Measurements from ENCODE around the gene MYH7B.

The MYH7B gene

DNA sequence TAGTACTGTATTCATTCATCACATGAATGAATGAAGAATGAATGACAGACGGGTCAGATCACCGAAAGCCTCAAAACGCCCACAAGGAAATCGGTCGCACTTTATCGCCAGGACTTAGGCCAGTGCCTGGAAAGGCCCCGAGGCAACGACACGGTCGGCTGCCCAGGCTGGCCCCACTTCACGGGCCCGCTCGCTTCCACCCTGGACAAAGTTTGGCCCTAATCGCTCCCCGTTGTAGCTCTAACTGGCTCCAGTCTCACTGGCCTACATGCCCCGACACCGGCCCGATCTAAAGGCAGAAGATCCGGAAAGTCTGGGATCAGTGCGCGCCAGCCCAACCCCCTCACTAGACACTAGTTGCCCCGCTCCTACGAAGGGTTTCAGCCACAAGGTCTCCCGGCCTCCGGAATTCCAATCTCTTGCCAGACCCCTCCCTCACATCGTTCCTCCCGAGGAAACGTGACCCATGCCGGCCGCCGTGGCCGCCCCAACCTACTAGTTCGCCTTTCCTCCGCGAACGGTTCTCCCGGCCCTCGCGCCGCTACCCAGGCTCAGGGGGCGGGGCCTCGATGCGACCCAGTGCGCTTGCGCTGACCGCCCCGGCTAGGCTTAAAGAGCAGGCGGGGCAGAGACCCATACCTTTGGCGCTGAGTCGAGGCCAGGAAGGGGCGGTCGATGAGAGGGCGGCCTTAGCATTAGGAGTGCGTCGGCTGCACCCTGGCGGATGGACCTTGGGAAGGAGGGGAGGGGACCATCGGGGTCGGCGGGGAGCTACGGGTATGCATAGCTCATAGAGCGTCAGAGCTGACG lies at the start of gene MYH7B, which contains the start of gene GSS:
MYH7B (plus strand) TSS at position 638 of the 810 bp plus-strand sequence. CDS start 22,138 bp downstream, outside the sequence.
GSS (minus strand) TSS at position 576 of the 810 bp plus-strand sequence. CDS start 3,954 bp downstream, outside the sequence.
- peak; percentile 92 for DNase-seq (ENCODE audit: low spot score)

DNA sequence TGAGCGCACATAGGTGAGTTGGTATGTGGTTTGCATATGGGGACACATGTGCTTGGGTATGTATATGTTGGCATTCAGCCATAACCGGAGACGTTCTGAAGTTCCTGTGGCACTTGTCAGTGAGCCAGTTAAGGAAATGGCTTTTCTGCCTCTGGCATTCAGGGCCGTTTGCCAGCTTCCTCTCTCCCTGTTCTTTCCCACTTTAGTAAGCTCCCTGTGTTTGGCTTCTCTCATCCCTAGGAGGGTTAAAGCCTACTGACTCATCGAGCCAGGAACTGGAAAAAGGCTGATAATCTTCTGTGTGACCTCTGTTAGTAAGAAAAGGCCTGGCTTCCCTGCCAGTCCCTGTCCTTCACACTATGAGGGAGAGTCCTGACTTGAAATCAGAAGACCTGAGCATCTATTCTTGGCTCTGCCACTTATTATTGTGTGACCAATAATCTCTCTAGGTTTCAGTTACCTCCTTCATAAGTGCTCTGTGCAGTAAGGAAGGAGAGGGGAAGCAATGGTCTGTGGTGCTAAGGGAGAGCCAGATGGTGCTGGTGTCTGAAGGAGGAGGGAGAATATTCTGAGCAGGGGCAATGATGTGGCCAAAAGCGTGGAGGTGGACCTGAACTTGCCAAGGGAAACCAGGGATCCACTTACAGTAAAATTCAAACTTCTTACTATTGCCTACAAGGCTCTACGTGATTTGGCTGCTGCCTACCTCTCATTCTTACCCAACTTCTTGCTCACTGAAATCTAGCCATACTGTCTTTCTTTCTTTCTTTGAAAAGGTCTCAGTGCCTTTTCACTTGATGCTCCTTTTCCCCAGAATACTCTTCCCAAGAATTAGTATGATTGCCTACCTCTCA lies 47.8 kb upstream of the MYH7B start:
- no peak for DNase-seq (ENCODE audit: low spot score)

DNA sequence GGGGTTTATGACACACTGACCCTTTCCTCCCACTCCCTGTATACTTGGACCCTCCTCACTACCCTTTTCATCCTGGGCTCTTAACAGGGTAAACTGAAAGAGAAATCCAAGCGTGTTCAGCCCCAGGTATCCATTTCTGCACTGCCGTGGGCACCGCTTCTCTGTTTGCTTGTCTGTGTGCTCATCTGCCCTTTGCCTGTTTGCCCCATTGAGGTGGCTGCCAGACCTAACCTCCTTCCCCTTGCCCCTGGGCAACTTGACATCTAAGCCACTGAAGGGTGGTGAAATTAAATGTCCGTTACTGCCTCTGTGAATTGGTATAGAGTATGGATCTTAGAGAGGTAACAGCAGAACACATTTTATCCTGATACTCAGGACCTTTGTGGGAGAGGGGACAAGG lies 40.5 kb upstream of the MYH7B start:
- no peak for DNase-seq (ENCODE audit: low spot score)

DNA sequence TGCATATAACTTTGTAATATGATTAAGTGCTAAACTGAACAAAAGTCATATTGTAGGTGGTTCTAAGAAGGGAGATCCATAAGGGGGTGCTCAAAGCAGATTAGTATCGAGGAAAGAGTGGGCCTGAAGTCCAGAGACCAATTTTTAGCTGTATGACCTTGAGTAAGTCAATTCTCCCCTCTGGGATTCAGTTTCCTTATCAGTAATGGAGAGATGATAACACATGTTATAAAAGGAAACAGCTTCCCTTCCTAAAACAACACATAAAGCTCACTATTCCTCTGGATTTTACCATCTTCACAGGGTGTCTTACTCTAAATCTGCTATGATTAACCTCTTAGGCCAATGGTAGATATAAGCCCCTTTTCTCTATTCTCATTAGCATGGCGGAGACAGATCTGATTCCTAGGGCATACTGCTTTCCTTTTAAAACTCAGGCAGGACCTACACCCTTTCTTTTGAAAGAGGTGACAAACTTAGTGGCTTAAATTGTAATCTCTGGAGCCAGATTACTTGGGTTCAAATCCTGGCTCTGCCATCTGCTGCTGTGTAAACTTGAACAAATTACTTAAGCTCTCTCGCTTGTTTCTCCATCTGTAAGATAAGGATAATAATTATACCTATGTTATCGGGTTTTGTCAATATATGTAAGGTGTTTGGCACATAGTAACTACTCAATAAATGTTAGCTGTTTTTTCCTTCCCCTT lies 39.8 kb upstream of the MYH7B start:
- no peak for DNase-seq (ENCODE audit: low spot score)

DNA sequence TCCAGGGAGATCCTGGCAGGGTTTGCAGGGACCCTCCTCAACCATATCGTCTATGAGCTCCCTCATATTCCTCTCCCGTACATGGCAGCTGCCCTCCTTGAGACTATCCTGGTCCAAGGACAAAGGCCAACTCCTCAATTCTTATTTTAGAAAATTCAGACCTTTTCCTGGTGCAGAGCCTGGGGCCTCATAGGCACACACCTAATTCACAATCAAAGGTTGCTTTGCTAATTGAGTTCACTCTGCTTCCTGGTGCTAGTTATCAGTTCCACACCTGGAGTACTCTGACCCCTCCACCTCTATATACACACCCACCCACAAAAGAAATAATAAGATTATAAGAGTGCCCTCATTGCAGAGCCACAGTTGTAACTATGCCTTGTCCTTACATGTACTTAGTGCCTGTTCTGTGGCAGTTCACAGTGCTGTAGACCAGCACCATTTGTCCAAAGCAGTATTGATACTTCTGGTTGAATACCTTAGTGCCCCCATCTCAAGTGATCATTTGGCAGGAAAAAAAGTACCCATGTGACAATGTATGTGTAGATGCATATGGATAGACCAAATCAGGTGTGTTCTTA lies 38.8 kb upstream of the MYH7B start:
- no peak for DNase-seq (ENCODE audit: low spot score)

DNA sequence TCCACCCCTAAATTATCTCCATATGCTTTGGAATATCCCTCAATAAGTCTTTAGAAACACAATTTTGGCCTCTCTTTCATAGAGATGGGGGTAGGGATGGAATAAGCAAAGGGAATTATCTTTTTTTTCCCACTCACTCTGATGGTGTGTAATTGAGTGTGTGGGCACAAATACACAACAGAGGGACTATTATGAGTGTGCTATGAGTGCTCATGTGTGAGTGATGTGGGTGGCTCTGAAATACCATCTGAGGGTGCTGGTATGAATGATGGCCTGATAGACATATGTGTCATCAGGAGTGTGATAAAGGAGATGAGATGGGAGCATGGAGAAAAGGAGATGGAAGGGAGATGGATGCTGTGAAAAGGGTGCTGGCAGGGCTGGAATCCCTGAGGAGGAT lies 35.6 kb upstream of the MYH7B start:
- DNase-seq (ENCODE audit: low spot score) = no peak

DNA sequence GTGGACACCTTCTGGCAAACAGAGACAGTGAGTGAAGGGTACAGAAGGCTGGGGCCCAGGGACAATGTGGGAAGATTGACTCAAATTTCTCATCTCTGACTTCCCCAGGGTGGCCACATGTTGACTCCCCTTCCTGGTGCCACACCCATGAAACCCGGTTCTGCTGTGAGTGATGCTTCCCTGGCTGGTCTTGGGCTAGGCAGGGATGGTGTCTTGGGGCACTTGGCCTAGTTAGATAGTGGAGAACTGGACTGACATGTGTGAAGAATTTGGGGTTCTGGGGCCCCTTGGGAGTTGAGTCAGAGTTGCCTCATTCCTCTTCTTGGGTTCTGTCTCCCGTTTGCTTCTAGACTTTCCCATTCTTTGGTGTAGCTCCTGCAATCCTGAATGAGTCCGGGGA lies 34.2 kb upstream of the MYH7B start:
- no peak for DNase-seq (ENCODE audit: low spot score)

DNA sequence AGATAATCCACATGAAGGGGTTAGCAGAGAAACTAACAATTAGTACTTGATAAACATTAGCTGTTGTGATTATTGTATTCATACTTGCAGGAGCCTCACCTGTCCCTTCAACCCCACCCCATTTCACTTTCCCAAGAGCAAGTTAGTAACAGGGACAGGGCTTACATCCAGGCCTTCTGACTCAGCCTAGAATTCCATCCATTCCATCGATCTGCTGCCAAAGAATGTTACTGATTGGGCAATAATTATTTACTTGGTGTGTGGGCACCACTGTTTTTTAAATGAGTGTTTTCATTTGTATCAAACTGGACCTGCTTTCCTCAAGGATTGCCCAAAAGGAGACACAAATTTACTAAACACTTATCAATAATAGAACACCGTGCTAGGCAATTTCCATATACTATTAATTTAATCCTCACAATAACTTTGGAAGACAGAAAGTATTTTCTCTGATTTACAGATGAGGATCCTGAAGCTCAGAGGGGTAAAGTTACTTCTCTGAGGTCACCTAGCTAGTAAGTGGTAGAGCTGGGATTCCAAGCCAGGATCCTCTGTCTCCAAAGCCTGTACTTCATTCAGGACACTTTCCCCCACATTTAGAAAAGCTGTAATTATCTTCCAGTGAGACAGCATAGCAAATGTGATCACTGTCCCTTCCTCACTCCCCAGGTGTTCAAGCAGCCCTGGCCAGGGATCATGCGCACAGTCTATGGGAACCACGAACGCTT lies 32.9 kb upstream of the MYH7B start:
- DNase-seq (ENCODE audit: low spot score) = no peak

DNA sequence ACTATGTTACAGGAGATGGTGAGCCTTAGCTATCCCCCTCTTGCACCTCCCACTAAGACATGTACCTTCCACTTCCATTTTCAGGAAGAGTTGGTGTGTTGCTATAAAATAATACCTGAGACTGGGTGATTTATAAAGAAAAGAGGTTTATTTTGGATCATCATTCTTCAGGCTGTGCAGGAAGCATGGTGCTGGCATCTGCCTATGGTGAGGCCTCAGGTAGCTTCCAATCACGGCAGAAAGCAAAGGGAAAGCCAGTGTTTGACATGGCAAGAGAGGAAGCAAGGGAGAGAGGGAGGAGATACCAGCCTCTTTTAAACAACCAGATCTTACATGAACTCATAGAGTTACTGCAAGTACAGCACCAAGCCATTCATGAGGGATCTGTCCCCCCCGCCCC lies 32.3 kb upstream of the MYH7B start:
- no peak for DNase-seq (ENCODE audit: low spot score)

DNA sequence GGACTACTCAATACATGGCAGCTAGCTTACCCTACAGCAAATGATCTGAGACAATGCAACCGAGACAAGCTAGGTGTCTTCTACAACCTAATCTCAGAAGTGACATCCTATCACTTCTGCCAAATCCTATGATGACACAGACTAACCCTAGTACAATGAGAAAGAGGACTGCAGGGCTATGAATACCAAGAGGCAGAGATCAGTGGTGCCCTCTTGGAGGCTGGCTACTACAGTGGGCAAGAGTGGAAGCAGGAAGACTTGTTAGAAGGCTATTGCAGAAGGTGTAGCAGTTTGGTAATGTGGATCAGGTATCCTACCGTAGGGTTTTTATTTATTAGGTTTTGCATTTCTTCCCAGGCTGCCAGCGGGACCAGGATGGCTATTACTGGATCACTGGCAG lies 30.3 kb upstream of the MYH7B start:
- DNase-seq (ENCODE audit: low spot score) = no peak

DNA sequence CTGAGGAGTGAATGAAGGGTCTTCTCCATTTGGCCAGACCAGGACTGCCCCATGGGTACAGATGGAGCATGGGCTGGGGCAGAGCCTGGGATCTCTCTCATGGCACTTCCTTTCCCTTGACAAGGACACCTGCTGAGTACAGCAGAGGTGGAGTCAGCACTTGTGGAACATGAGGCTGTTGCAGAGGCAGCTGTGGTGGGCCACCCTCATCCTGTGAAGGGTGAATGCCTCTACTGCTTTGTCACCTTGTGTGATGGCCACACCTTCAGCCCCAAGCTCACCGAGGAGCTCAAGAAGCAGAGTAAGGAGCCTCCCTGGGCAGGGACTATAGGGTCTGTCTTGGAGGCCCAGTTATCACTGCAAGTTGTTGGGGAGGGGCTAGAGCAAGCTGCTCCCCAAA lies 29.7 kb upstream of the MYH7B start:
- DNase-seq (ENCODE audit: low spot score) = no peak

DNA sequence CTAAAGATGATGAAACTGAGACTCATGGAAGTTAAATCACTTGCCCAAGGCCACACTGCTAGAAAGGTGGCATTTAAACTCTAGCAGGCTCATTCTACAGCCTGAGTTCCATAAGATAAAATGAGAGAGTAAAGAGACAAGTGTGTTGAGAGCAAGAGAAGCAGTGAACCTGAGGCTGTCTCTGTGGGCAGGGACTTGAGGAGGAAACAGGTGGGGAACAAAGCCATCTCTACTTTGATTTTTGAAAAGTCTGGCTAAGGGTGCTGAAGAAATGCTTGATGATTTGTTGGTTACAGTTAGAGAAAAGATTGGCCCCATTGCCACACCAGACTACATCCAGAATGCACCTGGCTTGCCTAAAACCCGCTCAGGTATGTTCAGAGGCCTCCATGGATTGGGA lies 29.1 kb upstream of the MYH7B start:
- no peak for DNase-seq (ENCODE audit: low spot score)

DNA sequence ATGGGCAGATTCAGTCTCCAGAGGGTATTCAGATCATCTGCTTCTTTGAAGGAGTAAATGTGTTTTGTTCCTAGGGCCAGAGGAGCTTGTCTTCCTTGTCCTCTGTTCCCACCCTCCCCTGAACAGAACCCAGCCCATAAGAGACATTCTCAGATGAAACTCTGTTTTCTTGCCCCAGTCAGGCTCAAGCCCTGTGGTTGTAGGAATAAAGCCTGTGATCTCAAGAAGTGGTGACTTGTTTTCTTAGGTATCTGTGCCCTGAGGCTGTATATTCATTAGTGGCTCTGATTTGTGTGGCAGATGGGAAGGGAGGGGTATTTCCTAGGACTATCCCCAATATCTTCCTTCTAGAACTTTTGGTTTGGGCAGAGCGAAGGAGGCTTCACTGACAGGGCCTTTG lies 27.9 kb upstream of the MYH7B start:
- DNase-seq (ENCODE audit: low spot score) = no peak

DNA sequence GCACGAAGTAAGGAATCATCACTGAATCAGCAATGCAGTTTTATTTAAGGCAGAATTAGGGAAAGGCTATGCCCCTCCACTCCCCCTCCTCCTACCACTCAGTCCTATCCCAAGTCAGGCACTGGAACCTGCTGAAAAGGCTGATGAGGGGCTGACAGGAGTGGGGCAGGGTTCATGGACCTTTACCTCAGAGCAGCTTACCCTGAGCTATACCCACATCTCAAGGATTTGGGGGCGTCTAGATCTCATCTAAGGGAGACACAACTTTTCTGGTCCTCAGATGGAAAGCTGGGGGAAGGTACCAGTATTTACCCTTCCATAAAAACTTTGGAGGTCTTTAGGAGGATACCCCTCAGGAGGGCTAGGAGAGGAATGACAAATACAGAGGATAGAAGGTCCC lies 27.3 kb upstream of the MYH7B start:
- DNase-seq (ENCODE audit: low spot score) = no peak

DNA sequence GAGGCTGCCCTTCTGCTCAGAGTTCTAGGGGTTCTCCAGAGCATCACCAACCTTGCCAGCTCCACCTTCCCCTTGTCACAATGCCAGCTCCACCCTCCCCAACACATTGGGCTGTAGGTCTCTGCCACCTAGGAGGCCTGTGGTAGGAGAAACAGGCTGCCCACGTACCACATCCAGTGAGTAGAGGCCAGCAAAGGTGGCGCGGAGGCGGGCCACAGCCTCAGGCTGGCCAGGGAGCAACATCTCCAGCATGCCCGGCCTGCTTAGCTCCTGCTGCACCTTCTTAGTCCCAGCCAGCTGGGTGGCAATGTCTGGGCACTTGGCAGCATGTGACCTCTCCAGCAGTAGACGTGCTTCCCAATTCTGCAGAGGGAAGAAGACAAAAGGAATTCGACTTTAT lies 23.9 kb upstream of the MYH7B start:
- DNase-seq (ENCODE audit: low spot score) = no peak

DNA sequence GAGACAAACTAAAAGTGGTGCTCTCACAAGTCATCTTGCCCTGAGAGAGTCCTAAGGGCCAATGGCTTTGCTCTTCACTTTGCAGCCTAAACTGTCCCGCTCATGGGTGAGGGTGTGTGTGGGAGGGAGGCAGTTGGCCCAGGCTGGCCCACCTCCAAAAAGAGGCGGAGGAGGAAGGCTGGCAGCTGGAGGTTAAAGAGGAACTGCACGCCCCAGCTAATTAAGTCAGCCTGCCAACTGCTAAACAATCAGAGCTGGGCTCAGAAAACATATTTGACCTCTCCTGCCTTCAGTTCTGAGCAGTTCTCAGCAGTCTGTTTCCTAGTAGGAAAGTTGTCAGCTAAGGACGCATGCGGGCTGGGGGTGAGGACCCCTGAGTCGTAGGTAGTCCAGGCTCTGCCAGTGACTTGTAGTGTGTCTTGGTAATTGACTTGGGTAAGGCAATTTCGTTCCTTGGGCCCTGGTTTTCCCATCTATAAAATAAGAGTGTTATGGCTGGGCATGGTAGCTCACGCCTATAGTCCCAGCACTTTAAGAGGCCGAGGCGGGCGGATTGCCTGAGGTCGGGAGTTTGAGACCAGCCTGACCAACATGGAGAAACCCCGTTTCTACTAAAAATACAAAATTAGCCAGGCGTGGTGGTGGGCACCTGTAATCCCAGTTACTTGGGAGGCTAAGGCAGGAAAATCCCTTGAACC lies 17.1 kb upstream of the MYH7B start:
- peak; percentile 11 for DNase-seq (ENCODE audit: low spot score)

DNA sequence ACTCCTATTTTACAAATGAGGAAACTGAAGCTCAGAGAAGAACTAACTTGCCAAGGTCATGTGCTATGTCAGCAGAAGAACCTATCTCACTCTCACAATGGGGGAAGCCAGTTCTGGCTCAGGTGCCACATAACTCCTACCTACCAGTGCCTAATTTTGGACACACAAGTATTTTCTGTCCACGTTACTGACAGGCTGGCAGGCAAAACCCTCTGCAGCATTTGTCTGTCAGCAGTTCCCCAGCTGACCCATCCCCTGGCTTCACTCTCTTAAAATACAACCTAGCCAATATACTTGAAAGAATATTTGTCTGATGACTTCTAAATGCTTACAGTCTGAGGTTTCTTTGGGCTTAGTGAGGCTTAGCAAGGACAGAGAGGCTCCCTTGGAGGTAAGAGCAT lies 15.6 kb upstream of the MYH7B start:
- DNase-seq (ENCODE audit: low spot score) = no peak

DNA sequence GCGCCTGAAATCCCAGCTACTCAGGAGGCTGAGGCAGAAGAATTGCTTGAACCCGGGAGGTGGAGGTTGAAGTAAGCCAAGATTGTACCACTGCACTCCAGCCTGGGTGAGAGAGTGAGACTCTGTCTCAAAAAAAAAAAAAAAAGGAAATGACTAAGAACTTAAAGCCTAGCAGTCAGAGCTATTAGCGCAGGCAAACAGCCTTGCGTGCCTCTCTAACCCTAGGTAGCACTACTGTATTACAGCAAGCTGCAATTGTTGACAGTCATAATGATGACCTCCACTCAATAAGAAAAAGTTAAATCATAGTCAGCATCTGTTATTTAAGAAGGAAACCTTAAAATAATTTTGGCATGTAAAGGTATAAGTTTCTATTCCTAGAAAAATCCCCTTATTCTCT lies 14.4 kb upstream of the MYH7B start:
- no peak for DNase-seq (ENCODE audit: low spot score)

DNA sequence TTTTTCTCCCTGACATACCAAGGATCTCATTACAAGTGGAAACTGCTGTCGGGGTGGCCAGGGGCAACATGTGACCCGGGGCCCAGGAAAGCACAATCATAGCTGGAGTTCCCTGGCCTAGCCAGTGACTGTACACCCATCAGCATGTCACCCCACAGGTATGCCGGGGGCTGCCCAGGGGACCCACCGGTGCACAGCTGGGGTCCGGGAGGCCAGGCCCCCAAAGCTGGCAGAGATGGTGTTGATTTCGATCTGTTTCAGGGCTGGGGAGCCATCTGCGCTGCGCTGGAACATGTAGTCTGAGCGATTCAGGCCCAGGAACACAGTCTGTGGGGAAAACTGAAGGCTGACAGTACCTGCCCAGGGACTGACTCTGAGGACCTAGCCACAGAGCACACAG lies 13.4 kb upstream of the MYH7B start:
- DNase-seq (ENCODE audit: low spot score) = no peak

DNA sequence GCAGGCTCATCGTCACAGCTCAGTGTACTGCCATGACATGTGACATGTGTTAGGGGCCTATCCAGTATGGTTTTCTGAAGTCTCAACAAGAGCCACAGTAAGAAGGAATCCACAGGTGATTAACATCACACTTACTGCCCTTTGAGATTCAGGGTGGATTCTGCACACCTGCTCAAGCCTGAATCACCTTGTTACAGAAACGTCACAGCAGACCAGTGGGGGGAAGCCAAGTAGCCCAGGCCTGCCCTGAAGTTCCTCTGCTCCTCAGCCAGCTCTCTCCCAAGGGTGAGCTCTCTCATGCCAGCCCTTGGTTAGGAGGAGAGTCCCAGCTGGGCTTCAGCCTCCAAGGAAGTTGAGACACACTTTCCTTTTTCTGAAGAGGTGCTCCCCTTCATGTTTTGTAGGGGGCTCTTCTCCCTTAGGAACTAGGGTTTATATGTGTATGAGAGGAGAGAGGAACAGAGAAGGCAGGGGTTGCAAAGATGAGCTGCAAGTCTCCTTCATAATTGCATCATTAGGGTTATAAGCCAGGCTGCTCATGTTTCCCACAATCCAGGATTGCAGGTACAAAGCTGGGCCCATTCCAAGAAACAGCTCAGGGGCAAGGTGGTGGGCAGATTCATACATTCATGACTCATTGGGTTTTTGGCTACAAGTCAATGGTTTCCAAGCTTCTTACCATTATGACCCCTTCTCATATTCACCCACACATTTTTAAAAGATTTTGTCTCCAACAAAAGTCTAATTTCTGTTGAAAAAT lies 11.7 kb upstream of the MYH7B start:
- no peak for DNase-seq (ENCODE audit: low spot score)
